Gastrocnemius medialis (tissue), 4 donors: ENCODE results near the gene TRIP10.

Experiments
- CTCF ChIP-seq, 5 experiments: fragments of 450-650 bp in 3 of 5; fragments of 200-600 bp in 2 of 5; sonication (generic) in 2 of 5; IDR thresholded peaks in 4 of 5; conservative IDR thresholded peaks in 1 of 5; 1 replicate in 4 of 5; 2 replicates in 1 of 5; pipeline ENCODE4 v1.5.1; 2016 to 2019; ENCODE audit warnings: antibody characterized with exemption in 5 of 5, mild to moderate bottlenecking in 3 of 5, moderate library complexity in 3 of 5
- POLR2A ChIP-seq, 2 donors: fragments of 450-650 bp; IDR thresholded peaks; one replicate each; pipeline ENCODE4 v1.6.1; 2017; ENCODE audit warnings: antibody characterized with exemption in 2 of 2, mild to moderate bottlenecking in 2 of 2, moderate library complexity in 2 of 2

DNA sequence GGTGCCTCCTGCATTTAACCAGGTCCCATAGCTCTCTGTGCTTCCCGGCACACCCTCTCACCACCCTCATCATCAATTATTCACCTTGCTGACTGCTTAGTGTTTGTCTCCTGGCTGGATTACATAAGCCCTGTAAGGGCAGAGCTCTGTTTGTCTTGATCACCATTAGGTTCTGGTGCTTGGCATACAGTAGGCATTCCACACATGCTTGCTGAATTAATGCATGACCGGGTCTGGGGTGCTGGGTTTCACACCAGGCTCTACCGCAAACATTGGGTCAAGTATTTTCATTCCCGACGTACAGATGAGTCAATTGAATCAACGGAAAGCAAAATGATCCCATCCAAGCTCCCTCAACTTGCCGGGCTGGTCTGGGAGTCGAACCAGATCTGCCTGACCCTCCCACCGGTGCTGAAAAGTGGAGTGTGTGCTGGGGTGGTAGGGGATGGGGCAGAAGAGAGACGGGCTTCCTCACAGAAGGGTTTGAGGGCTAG lies 61.6 kb downstream of the TRIP10 start:
- TF ChIP-seq POLR2A (IDR thresholded peaks at IDR 0.05) = no peak
- no peak for TF ChIP-seq CTCF (IDR thresholded peaks at IDR 0.05 in 4 of 5, conservative IDR thresholded peaks at IDR 0.05 in 1 of 5)
